ENCODE measurements around the gene NOL11. TPM values are rescaled to one million over a fixed set of nuclear protein-coding genes. Genes with fewer than 3 reads are reported as not detected.
A peak's percentile ranks its signal among the peaks of the same experiment; 100 is the strongest.

NOL11 gene
- total and polyA plus RNA-seq, 2 of the 8 experiments (the other 6 are each of a cell fraction or from before 2014, with no cell fraction given): 58.0 to 97.2 TPM

DNA sequence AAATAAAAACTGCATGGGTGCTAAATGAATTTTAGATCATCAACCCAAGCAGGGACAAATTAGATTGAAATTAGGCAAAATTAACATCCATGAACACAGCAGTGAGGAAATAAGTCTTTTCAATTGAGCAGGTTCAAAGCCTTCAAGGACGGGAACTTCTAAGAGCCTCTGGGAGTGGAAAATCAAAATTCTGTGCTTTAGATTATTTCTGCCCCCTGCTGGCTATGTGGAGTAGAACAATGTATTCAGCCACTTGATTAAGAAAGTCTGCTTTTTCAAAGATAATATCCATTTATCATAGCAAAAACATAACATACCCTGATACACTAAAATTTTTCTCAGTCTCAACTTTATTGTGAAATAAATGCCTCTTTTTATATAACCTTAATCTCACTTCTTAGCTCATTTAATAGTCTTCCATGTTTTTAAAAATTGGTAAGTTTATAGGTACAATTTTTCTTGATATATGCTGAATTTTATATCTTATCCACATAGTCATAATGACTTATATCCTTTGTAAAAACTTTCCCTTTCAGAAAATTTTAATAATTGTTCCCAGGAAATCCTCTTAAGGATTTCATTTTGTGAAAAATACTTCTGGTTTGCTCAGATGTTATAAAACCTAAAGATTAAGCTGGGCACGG lies 28.1 kb upstream of the NOL11 start:
- Histone ChIP-seq H3K27ac (ENCODE audit: low read depth, low read length) (no peak overlapping the region), H3K23me2 (ENCODE audit: low read depth, low read length) (no peaks in the 10 kb centered on the region), H4K5ac (ENCODE audit: insufficient read length, low read depth, low read length) (no peak overlapping the region), H2BK12ac (ENCODE audit: low read depth, low read length) (no peak overlapping the region), H3K36me3 (ENCODE audit: control insufficient read depth in 2 of 4, insufficient read depth in 4 of 4, low read length in 3 of 4) (no peaks in the 10 kb centered on the region), H3K9ac (replicated peaks in 1 of 4; ENCODE audit: extremely low read depth in 1 of 4, low read depth in 3 of 4, low read length in 3 of 4) (no peak overlapping the region), H2BK20ac (ENCODE audit: low read length) (no peak overlapping the region), H2AK5ac (ENCODE audit: low read depth, low read length) (no peak overlapping the region), H3K79me2 (ENCODE audit: control insufficient read depth in 1 of 2, insufficient read depth in 2 of 2, low read length in 2 of 2) (no peaks in the 10 kb centered on the region), H2BK5ac (ENCODE audit: low read depth, low read length) (no peak overlapping the region), H3K27me3 (replicated peaks in 1 of 4; ENCODE audit: control insufficient read depth in 3 of 4, extremely low read depth in 1 of 4, insufficient read depth in 3 of 4, low read length in 3 of 4) (no peaks in the 10 kb centered on the region), H3K4ac (replicated peaks; ENCODE audit: insufficient read length, low read depth, low read length) (no peak overlapping the region), H3K4me1 (replicated peaks in 1 of 4; ENCODE audit: control insufficient read depth in 3 of 4, insufficient read depth in 4 of 4, low read length in 3 of 4) (peaks cover 0 to 3% (median 0%) of the 10 kb centered on the region in 4 experiments; a peak in 1 of 7 replicates), H3K4me2 (ENCODE audit: insufficient read depth in 1 of 2, low read depth in 2 of 2, low read length in 2 of 2) (no peak overlapping the region), H3K56ac (replicated peaks; ENCODE audit: insufficient read length, low read depth, low read length) (no peak overlapping the region), H4K20me1 (replicated peaks in 1 of 2; ENCODE audit: control insufficient read depth in 1 of 2, insufficient read depth in 2 of 2, low read length in 2 of 2) (no peaks in the 10 kb centered on the region), H3K23ac (ENCODE audit: insufficient read length) (no peak overlapping the region), H2BK15ac (ENCODE audit: low read length) (no peak overlapping the region), H4K8ac (ENCODE audit: extremely low read depth, insufficient read depth, low read length) (no peak overlapping the region), H3K18ac (ENCODE audit: extremely low read depth, low read length) (no peak overlapping the region), H2AFZ (ENCODE audit: low read length) (no peak overlapping the region), H3K14ac (ENCODE audit: insufficient read length) (no peak overlapping the region), H3K9me3 (ENCODE audit: insufficient read depth in 2 of 2, low read depth in 1 of 2, low read length in 1 of 2) (no peaks in the 10 kb centered on the region), H4K91ac (replicated peaks; ENCODE audit: insufficient read length, low read length) (no peak overlapping the region), H3K79me1 (ENCODE audit: low read depth, low read length) (no peaks in the 10 kb centered on the region), H3K4me3 (ENCODE audit: extremely low read depth in 1 of 4, insufficient read depth in 2 of 4, low read depth in 3 of 4, low read length in 4 of 4) (no peak overlapping the region), H2BK120ac (replicated peaks; ENCODE audit: low read depth, low read length) (no peak overlapping the region)
- WGBS, 2 experiments (ENCODE audit: extremely low coverage in 1 of 2, insufficient coverage in 1 of 2, insufficient read length in 1 of 2, insufficient replicate concordance in 2 of 2, low coverage in 1 of 2, low lambda C conversion rate in 2 of 2, missing lambda C conversion rate in 1 of 2): 79% methylated on average over 2 of the region's 2 CpGs; no CpG with 5 or more reads in 1 of the 2 experiments
- CTCF ChIA-PET (ENCODE audit: partially characterized antibody): interaction anchor here (0.6 to 2.3 kb wide), 20 partner anchors 9 to 1587 kb away, joined by 3 to 11 read pairs (median 4); no protein-coding TSS in a partner anchor
- FAIRE-seq: no peak
- POLR2A ChIA-PET (ENCODE audit: partially characterized antibody): interaction anchor here (0.7 kb wide), 1 partner anchor 11 kb away, joined by 4 read pairs; no protein-coding TSS in a partner anchor
- no peak for DNase-seq (ENCODE audit: low read depth in 1 of 2, low spot score in 2 of 2)
- TF ChIP-seq EZH2 (IDR thresholded peaks at IDR 0.05; ENCODE audit: low read depth, low read length, severe bottlenecking): no peak
- no peak for TF ChIP-seq SRF (IDR thresholded peaks at IDR 0.05; ENCODE audit: low read depth, low read length)
- TF ChIP-seq RAD21 (IDR thresholded peaks at IDR 0.05 in 1 of 2, conservative IDR thresholded peaks at IDR 0.05 in 1 of 2; ENCODE audit: low read depth in 2 of 2, low read length in 2 of 2): peak; percentile 52 to 60
- TF ChIP-seq MAFK (IDR thresholded peaks at IDR 0.05; ENCODE audit: low read depth, low read length): no peak
- TF ChIP-seq, protein P1, sequence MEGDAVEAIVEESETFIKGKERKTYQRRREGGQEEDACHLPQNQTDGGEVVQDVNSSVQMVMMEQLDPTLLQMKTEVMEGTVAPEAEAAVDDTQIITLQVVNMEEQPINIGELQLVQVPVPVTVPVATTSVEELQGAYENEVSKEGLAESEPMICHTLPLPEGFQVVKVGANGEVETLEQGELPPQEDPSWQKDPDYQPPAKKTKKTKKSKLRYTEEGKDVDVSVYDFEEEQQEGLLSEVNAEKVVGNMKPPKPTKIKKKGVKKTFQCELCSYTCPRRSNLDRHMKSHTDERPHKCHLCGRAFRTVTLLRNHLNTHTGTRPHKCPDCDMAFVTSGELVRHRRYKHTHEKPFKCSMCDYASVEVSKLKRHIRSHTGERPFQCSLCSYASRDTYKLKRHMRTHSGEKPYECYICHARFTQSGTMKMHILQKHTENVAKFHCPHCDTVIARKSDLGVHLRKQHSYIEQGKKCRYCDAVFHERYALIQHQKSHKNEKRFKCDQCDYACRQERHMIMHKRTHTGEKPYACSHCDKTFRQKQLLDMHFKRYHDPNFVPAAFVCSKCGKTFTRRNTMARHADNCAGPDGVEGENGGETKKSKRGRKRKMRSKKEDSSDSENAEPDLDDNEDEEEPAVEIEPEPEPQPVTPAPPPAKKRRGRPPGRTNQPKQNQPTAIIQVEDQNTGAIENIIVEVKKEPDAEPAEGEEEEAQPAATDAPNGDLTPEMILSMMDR (IDR thresholded peaks at IDR 0.05; ENCODE audit: control extremely low read depth in 1 of 3, insufficient read depth in 1 of 3, low read depth in 1 of 3, low read length in 3 of 3): peak in 2 of 3 experiments; percentile 52 to 60; a peak in 2 of 4 replicates
